Measurements from ENCODE around the gene ODAM.
"Not testable (repeated sequence)": the region's sequence is repeated elsewhere in the genome, so short reads cannot be mapped to it uniquely, and the experiment has no call there.

ODAM gene

DNA sequence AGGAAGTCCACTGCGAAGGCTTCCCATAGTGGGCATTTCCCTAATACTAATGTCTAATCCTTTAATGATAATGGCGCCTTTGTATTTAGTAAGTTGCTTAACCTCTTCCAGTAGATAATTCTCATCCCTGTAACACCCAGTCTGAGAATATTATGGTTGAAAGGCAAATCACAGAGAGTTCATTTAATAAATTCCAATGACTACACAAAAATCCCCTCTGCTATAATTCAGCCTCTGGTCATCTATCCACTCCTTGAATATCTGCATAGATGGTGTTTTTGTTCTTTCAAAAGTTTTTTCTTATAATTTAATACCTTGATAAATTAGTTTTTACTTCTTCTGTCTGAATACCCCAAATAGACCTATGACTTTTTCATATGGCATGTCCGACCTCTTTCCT is 25.9 kb downstream of the ODAM start:
- in situ Hi-C loops (cut with HindIII; ENCODE audit: low sequenced_read_pairs), result not testable (repeated sequence)

DNA sequence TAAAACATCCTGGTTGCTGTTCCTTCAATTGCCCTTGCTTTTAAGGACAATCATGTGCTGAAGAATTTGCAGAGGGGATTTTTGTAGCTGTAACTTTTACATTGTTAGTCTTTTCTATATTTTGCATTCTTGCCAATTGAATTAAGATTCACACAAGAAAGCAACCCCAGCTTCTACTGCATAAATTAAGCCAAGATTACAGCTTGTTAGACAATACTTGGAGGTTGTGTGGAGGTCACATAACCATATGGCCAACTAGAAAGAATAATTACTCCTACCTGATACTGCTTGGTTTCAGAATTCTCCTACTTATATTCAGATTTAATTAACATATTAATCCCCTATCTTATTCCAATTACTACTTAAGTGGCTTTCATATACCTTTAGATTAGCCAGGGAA is 26.3 kb downstream of the ODAM start:
- in situ Hi-C loops (cut with HindIII; ENCODE audit: low sequenced_read_pairs), result not testable (repeated sequence)

DNA sequence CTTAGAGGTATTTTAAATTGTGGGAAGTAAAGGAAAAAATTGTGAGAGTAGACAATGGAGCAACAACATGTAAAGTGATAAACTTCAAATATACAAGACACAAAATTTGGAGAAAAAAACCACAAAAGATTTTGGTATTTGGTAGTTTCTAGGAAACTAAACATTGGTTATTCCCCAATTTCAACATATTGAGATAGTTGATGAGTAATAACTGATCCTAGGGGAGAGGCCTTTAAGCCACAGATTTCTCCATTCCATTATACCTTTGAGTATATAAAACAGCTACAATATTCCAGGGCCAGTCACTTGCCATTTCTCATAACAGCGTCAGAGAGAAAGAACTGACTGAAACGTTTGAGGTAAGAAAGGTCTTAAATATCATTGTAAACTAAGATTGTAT is 30.3 kb downstream of the ODAM start, which contains the start of gene FDCSP:
Gene FDCSP, plus strand, starts transcription at position 301 of the 400 bp plus-strand sequence. CDS start 5,071 bp downstream, outside the sequence.
- in situ Hi-C loops (cut with HindIII; ENCODE audit: low sequenced_read_pairs), result no loop called here

DNA sequence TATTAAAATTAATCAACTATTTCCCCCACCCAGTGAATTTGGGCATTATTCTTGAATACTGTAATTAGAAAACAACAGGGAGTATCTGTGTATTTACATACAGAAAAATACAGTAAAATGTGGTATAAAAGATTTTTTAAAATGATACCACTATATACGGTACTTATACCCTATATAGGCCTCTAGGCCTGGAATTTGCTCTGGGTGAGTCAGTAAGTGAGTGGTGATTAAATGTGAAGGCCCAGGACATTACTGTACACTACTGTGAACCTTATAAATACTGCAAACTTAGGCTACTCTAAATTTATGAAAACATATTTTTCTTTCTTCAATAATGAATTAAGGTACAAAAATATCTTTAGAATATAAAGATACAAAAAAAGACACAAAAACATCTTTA is 40.6 kb downstream of the ODAM start:
- in situ Hi-C loops (cut with HindIII; ENCODE audit: low sequenced_read_pairs), result no loop called here

DNA sequence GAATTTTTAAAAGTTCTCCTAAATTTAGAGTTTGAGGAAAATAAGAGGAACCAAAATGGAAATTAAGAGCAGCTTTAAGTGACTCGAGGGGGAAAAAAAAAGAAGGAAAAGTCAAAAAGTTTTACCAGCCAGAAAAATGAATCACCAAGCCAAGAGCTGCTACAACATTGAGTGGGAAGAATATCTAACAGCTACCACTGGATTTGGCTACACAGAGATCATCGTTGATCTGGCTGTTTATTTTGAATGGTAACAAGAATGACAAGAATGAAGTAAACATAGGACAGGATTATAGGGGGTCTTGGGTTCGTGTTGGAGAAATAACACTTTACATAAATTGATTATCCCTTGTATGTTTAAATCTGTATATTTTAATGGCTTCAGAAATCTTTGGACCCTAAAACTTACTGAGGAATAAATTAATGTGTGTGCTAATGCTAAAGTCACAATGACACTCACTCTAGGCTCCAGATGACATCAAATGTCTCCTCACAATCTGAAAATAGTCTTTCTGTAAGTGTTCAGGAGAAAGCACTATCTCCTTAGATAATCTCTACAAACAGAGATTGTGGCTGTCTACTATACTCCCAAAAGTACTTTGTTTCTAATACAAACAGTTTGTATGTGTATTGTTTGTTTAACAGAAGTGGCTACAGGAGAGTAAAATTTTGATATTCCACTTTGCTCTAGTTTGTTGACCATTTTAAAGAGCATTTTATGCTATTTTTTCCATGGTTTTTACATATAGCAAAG is 43.8 kb downstream of the ODAM start:
- in situ Hi-C loops (cut with HindIII; ENCODE audit: low sequenced_read_pairs), result no loop called here

DNA sequence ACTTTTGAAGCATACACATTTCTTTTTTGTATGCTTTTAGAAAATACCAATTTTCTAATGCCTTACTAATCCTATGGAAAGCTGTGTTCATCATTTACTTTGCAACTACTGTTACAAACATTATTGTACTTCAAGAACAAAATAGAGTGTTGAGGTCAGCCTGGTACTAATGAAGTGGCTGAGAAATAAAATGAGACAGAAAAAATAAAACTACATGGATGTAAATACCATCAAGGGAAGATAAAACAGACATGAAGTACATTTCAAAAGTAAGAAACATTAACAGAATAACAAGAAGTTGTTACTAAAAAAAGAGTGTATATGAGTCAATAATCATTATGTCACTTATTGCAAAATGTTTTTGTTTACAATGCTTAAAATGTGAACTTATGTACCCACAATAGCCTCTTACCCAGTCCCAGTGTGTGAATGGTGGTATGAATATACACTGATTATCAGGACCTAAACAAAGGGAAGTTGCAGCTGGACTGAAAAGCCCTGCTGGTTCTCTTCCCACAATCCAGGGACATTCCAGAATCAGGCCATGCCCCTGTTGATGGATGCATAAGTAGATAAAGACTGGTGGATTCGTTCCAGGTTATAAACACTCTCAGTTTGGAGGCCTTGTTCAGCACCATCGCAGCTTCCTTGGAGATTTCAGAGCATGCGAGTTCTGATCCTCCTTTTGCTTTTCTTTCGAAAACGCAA is 44.5 kb downstream of the ODAM start:
- in situ Hi-C loops (cut with HindIII; ENCODE audit: low sequenced_read_pairs), result no loop called here

DNA sequence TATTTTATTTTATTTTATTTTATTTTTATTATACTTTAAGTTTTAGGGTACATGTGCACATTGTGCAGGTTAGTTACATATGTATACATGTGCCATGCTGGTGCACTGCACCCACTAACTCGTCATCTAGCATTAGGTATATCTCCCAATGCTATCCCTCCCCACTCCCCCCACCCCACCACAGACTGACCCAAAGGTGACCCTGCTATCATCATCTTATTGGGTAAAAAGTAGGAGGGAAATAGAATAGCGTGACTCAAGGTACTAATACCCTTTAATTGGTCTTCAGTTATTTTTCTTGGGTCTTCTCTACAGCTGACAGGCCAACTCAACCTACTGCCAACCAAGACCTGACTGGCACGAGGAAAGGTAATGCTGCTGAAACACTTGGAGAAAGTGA is 46.8 kb downstream of the ODAM start, which contains the start of gene CSN3:
Gene CSN3, plus strand, starts transcription at position 301 of the 400 bp plus-strand sequence. CDS start 2,223 bp downstream, outside the sequence.
- in situ Hi-C loops (cut with HindIII; ENCODE audit: low sequenced_read_pairs), result not testable (repeated sequence)

DNA sequence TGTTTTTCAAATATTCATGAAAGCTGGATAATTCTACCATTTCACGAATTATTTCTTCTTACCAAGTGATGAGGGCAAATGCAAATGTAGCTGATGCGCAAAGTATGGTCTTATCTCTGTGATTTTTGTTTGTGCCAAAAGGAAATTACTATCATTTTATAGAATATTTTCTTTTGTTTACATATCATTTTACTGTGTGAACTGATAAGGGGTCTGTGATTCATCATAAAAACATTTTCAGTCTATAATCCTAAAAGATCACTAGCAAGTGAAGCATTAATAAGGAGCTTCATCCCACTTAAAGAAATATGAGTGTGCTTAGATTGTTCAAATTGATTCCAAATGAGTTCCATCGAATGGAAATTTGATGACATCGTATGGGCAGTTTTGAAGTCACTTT is 47.6 kb downstream of the ODAM start:
- in situ Hi-C loops (cut with HindIII; ENCODE audit: low sequenced_read_pairs), result no loop called here

DNA sequence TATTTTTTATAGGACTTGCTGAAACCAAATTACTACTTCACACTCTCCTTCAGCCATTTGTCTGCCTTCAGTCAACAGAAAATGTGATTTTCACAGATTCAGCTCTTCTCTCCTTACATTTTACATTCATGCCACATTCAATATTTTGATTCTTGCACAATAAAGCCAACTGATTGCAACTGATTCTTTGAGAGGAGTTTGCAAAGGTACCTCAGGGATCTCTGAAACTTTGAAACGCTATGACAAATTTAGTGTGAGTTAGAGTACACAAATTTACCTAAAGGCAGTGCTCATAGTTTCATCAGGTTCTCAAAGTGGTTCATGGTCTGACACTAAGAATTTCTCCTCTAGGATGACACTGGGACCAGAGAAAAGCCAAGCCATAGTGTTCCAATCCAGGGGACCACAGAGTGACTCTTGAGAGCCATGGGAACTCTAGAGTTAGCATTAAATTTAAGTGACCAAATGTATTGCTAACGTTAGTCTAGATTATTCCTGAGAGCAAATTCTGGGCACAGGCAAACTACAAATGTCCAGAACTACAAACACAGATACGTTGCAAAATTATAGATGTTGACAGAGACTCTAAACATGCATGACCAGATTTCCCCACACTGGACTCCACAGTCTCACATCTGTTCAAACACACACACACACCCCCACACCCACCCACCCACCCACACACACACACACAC is 55.9 kb downstream of the ODAM start:
- in situ Hi-C loops (cut with HindIII; ENCODE audit: low sequenced_read_pairs), result no loop called here

DNA sequence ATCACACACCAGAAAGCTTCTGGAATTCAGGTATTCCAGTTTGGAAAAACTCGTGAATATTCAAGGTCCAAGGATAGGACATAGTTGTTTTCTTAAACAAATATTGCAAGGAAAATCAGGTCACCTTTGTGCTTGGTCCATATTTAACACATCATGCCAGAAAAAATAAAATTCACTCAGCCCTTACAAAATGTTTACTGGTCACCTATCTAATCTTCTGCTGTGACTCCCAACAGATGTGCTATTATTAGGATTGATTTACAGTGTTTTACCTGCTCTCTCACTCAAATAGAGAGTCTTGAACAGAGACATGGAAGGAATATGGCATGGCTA is 56.4 kb downstream of the ODAM start:
- in situ Hi-C loops (cut with HindIII; ENCODE audit: low sequenced_read_pairs), result no loop called here

All from endothelial cell of hepatic sinusoid (primary cell).